Head of caudate nucleus (tissue), 42 donors: ENCODE data around the gene CELF4.

Experiments
- DNase-seq, 42 donors: peaks; one replicate each; pipeline versions ENCODE4 v3.0.0 to v3.0.0-alpha.2; 2020 to 2021; ENCODE audit warnings: mixed read lengths in 7 of 42
- intact Hi-C: fragments of 100-400 bp; cut with DNase I; formaldehyde crosslinking; loops from one replicate; pipeline ENCODE4 v1.15.0; 2022

The CELF4 gene

DNA sequence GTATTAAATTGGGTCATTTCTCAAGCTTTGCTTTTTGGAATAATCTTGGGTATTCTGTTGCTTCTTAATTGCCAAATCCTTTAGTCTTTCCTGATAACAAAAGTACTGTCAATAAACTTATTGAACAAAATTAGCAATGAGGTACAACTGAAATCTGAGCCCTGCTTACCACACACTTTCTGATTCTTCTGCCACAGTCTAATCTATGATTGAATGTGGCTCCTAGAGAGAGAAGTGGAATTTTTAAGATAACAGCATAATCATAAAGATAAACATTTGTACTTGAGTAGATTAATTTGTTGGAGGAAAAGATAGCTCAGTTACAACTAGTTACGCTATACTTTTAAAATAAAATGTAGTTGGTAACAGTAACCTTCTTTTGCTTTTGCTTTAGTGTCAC, 354.8 kb downstream of the CELF4 start:
- intact Hi-C loops, result no loop called here
- no peak for DNase-seq

DNA sequence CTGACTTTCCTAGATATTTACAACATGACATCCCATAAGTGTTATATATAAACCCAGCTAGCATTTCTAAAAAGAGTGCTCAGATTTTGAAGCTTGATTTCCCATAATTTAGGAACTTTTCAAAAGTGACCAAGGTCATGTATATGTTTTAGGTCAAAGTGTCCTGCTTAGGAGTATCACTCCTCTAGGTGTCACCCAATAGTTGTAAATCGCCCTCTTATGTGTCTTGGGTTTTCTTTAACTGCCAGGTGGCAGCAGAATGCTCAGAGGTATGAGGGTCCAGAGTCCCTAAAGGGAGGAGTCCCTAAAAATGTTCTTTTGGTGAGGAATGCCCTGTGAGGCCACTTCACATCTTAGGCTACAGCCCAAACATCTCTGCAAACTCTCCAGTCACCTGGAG, 358.3 kb downstream of the CELF4 start:
- no peak for DNase-seq
- intact Hi-C loops, result no loop called here

DNA sequence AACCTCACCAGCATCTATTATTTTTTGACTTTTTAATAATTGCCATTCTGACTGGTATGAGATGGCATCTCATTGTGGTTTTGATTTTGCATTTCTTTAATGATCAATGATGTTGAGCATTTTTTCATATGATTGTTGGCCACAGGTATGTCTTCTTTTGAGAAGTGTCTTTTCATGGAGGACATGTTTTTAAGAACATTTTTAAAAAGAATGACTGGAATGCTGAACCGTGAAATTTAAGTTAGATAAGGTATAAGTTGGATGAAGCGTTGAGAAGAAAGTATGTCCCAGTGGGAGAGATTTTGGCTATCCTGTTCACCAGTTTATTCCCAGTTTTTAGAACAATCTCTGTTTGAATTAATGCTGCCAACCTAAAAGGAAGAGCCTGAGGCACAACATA, 365.9 kb downstream of the CELF4 start:
- intact Hi-C loops, result no loop called here
- no peak for DNase-seq
